ENCODE results near the gene TUBA3E.
"Not testable (repeated sequence)": the region's sequence is repeated elsewhere in the genome, so short reads cannot be mapped to it uniquely, and the experiment has no call there.

The TUBA3E gene

DNA sequence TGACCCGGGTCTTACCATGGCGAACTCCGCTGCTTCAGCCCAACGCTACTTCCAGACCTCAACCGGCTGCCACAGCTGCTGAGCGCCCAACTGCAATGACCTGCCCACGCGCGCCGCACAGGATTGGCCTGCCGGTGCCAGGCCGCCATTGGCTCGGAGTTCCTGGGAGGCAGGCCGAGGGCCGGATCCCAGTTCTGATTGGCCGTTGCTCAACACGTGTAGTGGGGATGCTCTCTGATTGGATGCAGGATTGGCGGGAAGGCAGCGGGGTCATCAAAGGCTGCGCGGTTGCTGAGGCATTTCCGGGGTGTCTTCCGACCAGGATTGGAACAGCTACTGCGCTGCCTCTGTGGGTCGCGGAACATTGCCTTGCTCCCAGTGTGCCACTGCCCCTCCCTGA lies at the start of gene TUBA3E:
Gene TUBA3E, minus strand, starts transcription at position 97 of the 400 bp plus-strand sequence. Its CDS starts 79 bp downstream, at position 18.
- no peak for DNase-seq (ENCODE audit: low spot score)

GRCh38 chr2:130246430-130246829 lies 48.2 kb upstream of the TUBA3E start:
- DNase-seq (ENCODE audit: low spot score) = no peak

DNA sequence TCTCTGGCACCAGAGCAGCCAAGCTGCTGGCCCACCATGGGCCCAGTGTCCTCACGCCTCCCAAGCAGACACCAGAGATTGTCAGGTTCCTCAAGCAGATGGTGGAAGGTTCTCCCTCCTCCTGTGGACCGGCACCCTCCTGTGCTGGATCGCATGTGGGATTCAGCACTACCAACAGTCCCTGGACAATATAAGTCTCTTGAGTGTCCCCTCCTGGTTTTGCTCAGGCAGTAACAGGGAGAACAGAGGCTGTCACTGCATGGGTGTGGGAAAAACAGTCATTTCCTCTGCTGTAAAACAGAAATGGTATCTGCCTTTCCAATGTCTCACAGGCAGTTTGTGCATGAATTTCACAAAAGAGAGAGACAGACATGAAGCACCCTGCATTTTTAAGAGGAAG lies 47.7 kb upstream of the TUBA3E start:
- DNase-seq (ENCODE audit: low spot score) = no peak

DNA sequence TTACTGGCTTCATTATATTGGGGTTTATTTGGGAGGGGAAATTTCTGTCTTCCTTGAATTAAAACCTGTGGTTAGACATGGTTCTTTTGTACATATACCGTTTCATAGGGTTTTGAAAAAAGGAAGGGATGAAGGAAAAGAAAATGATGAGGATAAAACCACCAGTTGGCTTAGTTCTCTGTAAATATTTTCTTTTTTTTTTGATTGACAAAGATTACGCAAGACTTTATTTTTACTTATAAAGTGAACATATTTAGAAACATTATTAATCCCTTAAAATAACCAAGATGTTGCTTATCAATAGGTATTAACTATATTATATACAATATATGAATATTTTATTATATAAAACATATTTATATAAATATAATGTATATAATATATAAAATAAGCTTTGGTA lies 45.1 kb upstream of the TUBA3E start:
- no peak for DNase-seq (ENCODE audit: low spot score)

DNA sequence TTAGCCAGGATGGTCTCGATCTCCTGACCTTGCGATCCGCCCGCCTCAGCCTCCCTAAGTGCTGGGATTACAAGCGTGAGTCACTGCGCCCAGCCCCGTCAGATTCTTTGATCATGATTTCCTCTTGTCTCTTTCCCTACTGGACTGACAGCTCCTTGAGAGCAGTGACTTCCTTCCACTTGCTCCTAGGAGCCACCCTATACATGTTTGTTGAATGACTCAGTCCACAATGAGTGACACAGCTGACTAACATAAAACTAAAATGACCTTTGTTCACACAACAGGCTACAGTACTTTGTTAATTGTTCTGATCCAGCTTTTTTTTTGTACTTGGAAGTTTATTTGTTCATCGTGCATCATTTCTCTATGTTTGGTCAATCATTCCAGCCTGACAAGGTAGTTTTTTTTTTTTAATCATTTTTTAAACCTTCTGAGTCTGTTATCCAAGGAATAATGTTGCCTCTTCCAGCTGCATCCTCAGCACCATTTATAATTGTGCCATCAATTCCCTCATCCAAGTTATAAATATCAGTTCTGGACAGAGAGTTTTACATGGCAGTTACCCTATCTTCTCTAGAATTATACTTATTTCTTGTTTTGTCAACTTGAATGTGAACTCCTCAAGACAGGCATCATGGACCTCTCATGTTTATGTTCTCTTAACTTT lies 42.9 kb upstream of the TUBA3E start:
- DNase-seq (ENCODE audit: low spot score) = no peak

DNA sequence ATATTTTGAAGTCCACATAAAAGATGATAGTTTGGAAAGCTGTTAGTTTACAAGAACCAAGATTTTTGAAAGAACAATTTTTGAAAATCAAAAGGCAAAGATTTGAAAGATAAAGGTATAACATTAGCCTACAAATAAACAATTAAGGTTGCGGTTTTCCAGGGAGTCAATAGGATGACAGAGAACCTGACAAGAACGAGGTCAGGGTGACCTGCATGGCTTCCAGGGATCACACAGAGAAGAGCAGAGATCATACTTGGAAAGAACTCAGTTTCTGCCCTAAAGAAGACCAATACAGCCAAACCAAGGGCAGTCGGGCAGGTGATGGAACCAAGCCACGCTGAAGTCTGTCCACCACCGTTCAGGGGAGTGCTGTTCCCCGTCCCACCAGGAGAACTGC lies 41.3 kb upstream of the TUBA3E start:
- DNase-seq (ENCODE audit: low spot score) = not testable (repeated sequence)

DNA sequence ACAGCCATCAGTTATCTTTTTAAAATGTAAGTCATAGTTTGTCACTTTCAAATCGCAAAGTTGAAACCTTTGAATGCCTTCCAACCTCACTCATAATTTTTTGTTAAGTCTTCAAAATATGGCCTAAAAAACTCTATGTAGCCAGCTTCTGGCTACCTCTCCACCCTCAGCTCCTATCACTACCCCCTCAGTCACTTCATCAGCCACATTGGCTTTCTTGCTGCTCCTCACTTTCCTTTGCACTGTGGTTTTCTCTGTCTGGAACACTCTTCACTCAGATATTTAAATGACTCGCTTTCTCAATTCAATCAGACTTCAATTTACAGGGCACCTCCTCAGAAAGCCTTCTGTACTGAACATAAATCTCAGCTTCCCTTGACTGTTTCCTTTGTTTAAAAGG lies 34.8 kb upstream of the TUBA3E start:
- DNase-seq (ENCODE audit: low spot score) = not testable (repeated sequence)

DNA sequence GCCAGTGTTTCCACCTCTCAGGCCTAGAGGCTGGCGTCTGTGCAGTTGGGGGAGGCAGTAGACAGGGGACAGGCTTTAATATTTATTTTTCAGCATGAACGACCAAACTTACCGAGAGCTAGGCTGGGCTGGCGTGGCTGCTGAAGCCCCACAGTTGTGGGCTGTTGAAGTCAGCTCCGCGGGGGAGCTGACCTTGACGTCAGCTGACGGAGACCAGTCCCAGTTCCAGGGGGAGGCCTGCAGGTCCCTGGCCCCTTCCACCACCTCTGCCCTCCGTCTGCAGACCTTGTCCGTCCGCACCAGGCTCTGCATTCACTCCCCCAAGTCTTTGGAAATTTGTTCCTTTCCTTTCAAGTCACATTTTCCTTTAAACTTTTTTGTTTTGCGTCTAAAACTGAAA lies 33.4 kb upstream of the TUBA3E start:
- DNase-seq (ENCODE audit: low spot score) = no peak

GRCh38 chr2:130230907-130231306 lies 32.7 kb upstream of the TUBA3E start:
- not testable (repeated sequence) for DNase-seq (ENCODE audit: low spot score)

DNA sequence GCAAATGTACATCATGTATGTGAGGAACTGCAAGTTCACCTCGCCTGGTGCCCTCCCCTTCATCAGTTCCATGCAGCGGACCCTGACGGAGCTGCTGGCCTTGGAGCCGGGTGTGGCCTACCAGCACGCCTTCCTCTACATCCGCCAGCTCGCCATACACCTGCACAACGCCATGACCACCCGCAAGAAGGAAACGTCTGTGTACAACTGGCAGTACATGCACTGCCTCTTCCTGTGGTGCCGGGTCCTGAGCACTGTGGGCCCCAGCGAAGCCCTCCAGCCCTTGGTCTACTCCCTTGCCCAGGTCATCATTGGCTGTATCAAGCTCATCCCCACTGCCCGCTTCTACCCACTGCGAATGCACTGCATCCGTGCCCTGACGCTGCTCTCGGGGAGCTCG lies 32.1 kb upstream of the TUBA3E start:
- DNase-seq (ENCODE audit: low spot score) = not testable (repeated sequence)

GRCh38 chr2:130229161-130229510 lies 30.9 kb upstream of the TUBA3E start:
- not testable (repeated sequence) for DNase-seq (ENCODE audit: low spot score)

GRCh38 chr2:130228467-130229160 lies 30.4 kb upstream of the TUBA3E start:
- not testable (repeated sequence) for DNase-seq (ENCODE audit: low spot score)

- not testable (repeated sequence) for DNase-seq (ENCODE audit: low spot score)
These were observed 29.8 kb upstream of the TUBA3E start for GRCh38 chr2:130228005-130228404.

DNA sequence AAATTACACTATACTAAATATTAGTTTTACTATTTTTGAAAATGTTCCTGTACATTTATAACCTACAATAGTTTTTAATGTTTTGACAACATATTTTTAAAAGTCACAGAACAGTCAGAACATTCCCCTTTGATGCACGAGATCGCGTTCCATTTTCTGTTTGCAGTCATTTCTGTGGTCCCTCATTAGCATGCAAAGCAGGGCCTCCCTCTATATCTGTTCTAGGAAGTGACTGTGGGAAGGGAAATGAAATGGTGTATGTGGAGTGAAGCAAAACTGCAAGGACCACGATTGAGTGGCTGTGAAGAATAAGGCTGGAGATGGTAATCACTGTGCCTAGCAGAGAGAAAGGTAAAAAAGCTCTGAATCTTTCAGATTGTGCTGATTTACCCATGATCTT lies 24.3 kb upstream of the TUBA3E start:
- not testable (repeated sequence) for DNase-seq (ENCODE audit: low spot score)

DNA sequence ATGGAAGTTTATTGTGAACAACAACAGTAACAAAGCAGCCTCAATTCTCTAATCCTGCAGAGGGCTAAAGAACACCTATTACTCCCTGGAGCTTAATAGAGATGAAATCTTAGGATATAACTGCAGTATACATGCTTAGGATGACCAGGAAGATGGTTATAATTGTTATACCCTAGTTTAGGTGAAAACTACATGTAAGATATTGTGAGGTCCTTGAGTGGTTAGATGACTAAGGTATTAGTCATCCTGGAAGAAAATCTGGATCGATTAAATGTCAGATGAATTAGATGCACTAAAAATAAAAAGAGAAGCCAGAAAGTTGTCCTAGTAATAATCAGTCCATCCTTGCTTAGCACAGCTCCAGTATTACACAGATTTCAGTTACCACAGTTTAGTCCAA lies 22.3 kb upstream of the TUBA3E start:
- not testable (repeated sequence) for DNase-seq (ENCODE audit: low spot score)

GRCh38 chr2:130219147-130219546 lies 20.9 kb upstream of the TUBA3E start:
- DNase-seq (ENCODE audit: low spot score) = not testable (repeated sequence)

- DNase-seq (ENCODE audit: low spot score) = not testable (repeated sequence)
These were observed 8.8 kb upstream of the TUBA3E start for GRCh38 chr2:130207051-130207450.

DNA sequence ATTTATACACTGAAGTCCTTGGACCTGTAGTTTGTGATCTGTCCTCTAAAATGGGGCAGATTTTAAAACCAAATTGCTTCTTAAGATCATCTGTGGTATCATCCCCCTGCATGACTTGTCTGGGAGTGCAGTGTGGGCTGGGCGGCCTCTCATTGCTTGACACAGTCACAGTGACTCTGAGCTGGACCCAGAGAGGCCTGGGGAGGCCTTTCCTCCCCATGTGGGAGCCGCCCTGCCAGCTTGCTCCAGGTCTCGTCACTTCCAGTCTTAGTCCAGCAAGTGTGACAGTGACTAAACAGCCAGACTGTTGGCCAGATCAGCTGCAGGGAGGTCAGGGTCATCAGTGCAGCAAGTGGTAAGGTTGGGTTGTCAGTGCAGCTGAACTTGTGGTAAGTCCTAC lies 4.9 kb upstream of the TUBA3E start:
- not testable (repeated sequence) for DNase-seq (ENCODE audit: low spot score)

GRCh38 chr2:130202518-130202917 lies 4.3 kb upstream of the TUBA3E start:
- DNase-seq (ENCODE audit: low spot score) = not testable (repeated sequence)

DNA sequence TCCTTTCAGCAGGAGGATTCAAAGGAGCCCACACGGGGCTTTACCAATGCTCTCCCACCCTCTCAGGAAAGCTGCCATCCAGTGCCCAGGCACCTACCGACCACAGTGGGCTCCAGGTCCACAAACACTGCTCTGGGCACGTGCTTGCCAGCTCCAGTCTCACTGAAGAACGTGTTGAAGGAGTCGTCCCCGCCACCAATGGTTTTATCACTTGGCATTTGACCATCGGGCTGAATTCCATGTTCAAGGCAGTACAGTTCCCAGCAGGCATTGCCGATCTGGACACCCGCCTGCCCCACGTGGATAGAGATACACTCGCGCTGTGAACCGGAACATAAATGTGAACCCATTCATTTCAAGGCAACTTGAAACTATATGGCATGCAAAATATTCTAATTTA lies 2.2 kb downstream of the TUBA3E start:
- not testable (repeated sequence) for DNase-seq (ENCODE audit: low spot score)

DNA sequence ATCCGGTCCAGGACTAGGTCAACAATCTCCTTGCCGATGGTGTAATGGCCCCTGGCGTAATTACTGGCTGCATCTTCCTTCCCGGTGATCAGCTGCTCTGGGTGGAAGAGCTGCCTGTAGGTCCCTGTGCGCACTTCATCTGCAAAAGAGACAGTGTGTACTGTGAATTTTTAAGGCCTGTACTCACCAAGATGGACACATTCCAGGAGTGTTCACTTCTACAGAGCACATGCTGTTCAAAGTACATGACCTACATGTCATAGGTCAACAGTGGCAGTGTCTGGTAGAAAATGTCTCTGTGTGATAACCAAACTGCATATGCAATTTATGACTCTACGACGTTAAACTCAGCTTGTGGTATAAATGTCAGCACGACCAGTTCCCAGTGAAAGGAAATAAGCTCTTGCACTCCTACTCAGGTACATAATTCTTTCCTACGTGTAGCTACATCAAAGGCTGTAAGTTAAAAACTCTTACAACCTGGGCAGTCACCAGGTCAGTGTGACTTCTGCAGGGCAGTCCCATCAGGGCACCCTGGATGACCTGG lies 3.1 kb downstream of the TUBA3E start:
- not testable (repeated sequence) for DNase-seq (ENCODE audit: low spot score)

DNA sequence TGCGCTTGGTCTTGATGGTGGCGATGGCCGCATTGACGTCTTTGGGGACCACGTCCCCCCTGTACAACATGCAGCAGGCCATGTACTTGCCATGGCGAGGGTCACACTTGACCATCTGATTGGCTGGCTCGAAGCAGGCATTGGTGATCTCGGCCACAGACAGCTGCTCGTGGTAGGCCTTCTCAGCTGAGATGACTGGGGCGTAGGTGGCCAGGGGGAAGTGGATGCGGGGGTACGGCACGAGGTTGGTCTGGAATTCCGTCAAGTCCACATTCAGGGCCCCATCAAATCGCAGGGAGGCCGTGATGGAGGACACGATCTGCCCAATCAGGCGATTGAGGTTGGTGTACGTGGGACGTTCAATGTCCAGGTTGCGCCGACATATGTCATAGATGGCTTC lies 4.4 kb downstream of the TUBA3E start:
- not testable (repeated sequence) for DNase-seq (ENCODE audit: low spot score)

GRCh38 chr2:130192451-130192850 lies 5.8 kb downstream of the TUBA3E start:
- DNase-seq (ENCODE audit: low spot score) = not testable (repeated sequence)
